Measurements from ENCODE around the gene SSR3.

- TF ChIP-seq SNAI2 (CRISPR knock-in tag; IDR thresholded peaks at IDR 0.05), result no peak
- no peak for TF ChIP-seq PPARA (CRISPR knock-in tag; IDR thresholded peaks at IDR 0.05; ENCODE audit: borderline replicate concordance)
- no peak for TF ChIP-seq RARB (CRISPR knock-in tag; IDR thresholded peaks at IDR 0.05)
- TF ChIP-seq PATZ1 (CRISPR knock-in tag; IDR thresholded peaks at IDR 0.05; ENCODE audit: borderline replicate concordance), result no peak
- TF ChIP-seq POU6F1 (CRISPR knock-in tag; IDR thresholded peaks at IDR 0.05; ENCODE audit: borderline replicate concordance, low read depth), result no peak
- no peak for TF ChIP-seq ESRRG (CRISPR knock-in tag; IDR thresholded peaks at IDR 0.05)
These were observed 43.5 kb upstream of the SSR3 start for GRCh38 chr3:156598413-156598812.

All from SK-N-SH treated with all-trans-retinoic acid at 6 μM for 48 hours (cell line).